K562 (cell line): ENCODE data around the gene GTF3C1. TPM values are rescaled to one million over a fixed set of nuclear protein-coding genes. Genes with fewer than 3 reads are reported as not detected.
"Not testable (repeated sequence)": the region's sequence is repeated elsewhere in the genome, so short reads cannot be mapped to it uniquely, and the experiment has no call there.

Experiments used
- ATAC-seq: fragments of 200-7000 bp; cut with Tn5 transposase; 3 replicates; pipeline ENCODE4 v1.9.1; 2020; ENCODE audit warnings: moderate library complexity
- BruUV-seq: library from RNA; stranded (reverse); fragments of 400-500 nt; replicated peaks from 2 replicates; lab custom pipeline; 2021; lab: Mats Ljungman, UMichigan
- CTCF ChIA-PET: fragments of 300-600 bp; formaldehyde crosslinking; extraction: SDS; loops from one replicate; lab custom pipeline; 2021; ENCODE audit warnings: low intra/inter-chr PET ratio; lab: Yijun Ruan, JAX
- POLR2A ChIA-PET: fragments of 300-600, 350-650 bp; sonication (Branson Sonifier 250); formaldehyde crosslinking; extraction: SDS; loops from one replicate; lab custom pipeline; 2021; ENCODE audit warnings: antibody characterized with exemption, inconsistent platforms; lab: Yijun Ruan, JAX
- DNase-seq, 4 experiments: peaks; one replicate each; pipeline versions ENCODE4 v3.0.0 to v3.0.0-alpha.2; 2011 to 2018; ENCODE audit warnings: low spot score in 3 of 4, mixed read lengths in 3 of 4; ENCODE audit errors: extremely low read depth in 1 of 4
- FAIRE-seq: peaks from 2 replicates; lab custom pipeline; 2011; peaks lifted over from hg19 to GRCh38; lab: Jason Lieb, UNC
- H2AFZ ChIP-seq: 2 replicates; pipeline ENCODE4 v1.6.0; 2011; ENCODE audit warnings: low read depth, low read length, control low read depth, inconsistent platforms
- H3K27ac ChIP-seq: fragments of 200-600 bp; 3 replicates; pipeline ENCODE4 v1.8.0; 2011; ENCODE audit warnings: low read depth, mild to moderate bottlenecking, control low read depth, inconsistent platforms, low read length, moderate library complexity, mixed read lengths; ENCODE audit errors: extremely low read depth
- H3K27me3 ChIP-seq, 2 experiments: fragments of 300-600 bp in 1 of 2; 2 replicates in 1 of 2; 3 replicates in 1 of 2; pipeline versions ENCODE4 v1.6.0 to v1.8.0; 2011; ENCODE audit warnings: inconsistent platforms in 2 of 2, low read length in 2 of 2, mild to moderate bottlenecking in 1 of 2, mixed read lengths in 1 of 2, moderate library complexity in 1 of 2; ENCODE audit not compliant: control insufficient read depth in 2 of 2, insufficient read depth in 2 of 2
- H3K36me3 ChIP-seq: fragments of 300-600 bp; 3 replicates; pipeline ENCODE4 v1.8.0; 2011; ENCODE audit warnings: mild to moderate bottlenecking, low read length, inconsistent platforms; ENCODE audit not compliant: control insufficient read depth, insufficient read depth
- H3K4me1 ChIP-seq, 2 experiments: fragments of 200-600 bp in 1 of 2; replicated peaks in 1 of 2; 2 replicates in 1 of 2; 3 replicates in 1 of 2; pipeline versions ENCODE4 v1.5.1 to v1.8.0; 2011; ENCODE audit warnings: inconsistent platforms in 2 of 2, low read length in 2 of 2, mild to moderate bottlenecking in 1 of 2, mixed read lengths in 1 of 2, moderate library complexity in 1 of 2; ENCODE audit not compliant: control insufficient read depth in 2 of 2, insufficient read depth in 2 of 2
- H3K4me2 ChIP-seq: 2 replicates; pipeline ENCODE4 v1.6.1; 2011; ENCODE audit warnings: low read length, control low read depth, inconsistent platforms, mixed read lengths; ENCODE audit not compliant: insufficient read depth
- H3K4me3 ChIP-seq: fragments of 200-600 bp; sonication (generic), shearing (Covaris generic); 2 replicates; pipeline ENCODE4 v1.5.1; 2016; ENCODE audit warnings: control low read depth, inconsistent platforms
- H3K79me2 ChIP-seq: fragments of 200-600 bp; 3 replicates; pipeline ENCODE4 v1.8.0; 2011; ENCODE audit warnings: low read length, inconsistent platforms; ENCODE audit not compliant: control insufficient read depth, insufficient read depth
- H3K9ac ChIP-seq, 2 experiments: 2 replicates each; pipeline versions ENCODE4 v1.6.0 to v1.6.1; 2011; ENCODE audit warnings: low read depth in 2 of 2, low read length in 2 of 2, control low read depth in 1 of 2, inconsistent platforms in 1 of 2, mild to moderate bottlenecking in 1 of 2, mixed read lengths in 1 of 2; ENCODE audit not compliant: insufficient read depth in 1 of 2
- H3K9me1 ChIP-seq: one replicate; pipeline ENCODE4 v1.6.0; 2011; ENCODE audit warnings: inconsistent platforms, mild to moderate bottlenecking, low read length, moderate library complexity; ENCODE audit not compliant: control insufficient read depth, insufficient read depth
- H3K9me3 ChIP-seq: replicated peaks from 2 replicates; pipeline ENCODE4 v1.5.1; 2011; ENCODE audit warnings: low read depth, low read length, inconsistent platforms; ENCODE audit not compliant: control insufficient read depth, insufficient read depth
- H4K20me1 ChIP-seq: replicated peaks from 2 replicates; pipeline ENCODE4 v1.6.1; 2011; ENCODE audit warnings: low read length, inconsistent platforms, mixed read lengths; ENCODE audit not compliant: control insufficient read depth, insufficient read depth
- C11orf30 ChIP-seq: fragments of 450-650 bp; IDR thresholded peaks from 2 replicates; pipeline ENCODE4 v1.6.1; 2016; ENCODE audit warnings: low read depth, mild to moderate bottlenecking
- DLX4 ChIP-seq: fragments of 250-450 bp; sonication (Bioruptor Pico); IDR thresholded peaks from 2 replicates; pipeline ENCODE4 v1.6.1; 2021; ENCODE audit warnings: mild to moderate bottlenecking
- HES1 ChIP-seq: fragments of 450-650 bp; IDR thresholded peaks from 2 replicates; pipeline ENCODE4 v1.6.1; 2016; ENCODE audit warnings: low read depth, mild to moderate bottlenecking, moderate library complexity
- NCOR1 ChIP-seq: fragments of 450-650 bp; IDR thresholded peaks from 2 replicates; pipeline ENCODE4 v1.6.1; 2016; ENCODE audit warnings: mild to moderate bottlenecking, moderate library complexity
- ZNF140 ChIP-seq: fragments of 250-450 bp; sonication (Bioruptor Pico); IDR thresholded peaks from 2 replicates; pipeline ENCODE4 v1.8.0; 2021; ENCODE audit warnings: moderate library complexity, mild to moderate bottlenecking, inconsistent platforms
- WGBS: fragments of 100-300 bp; shearing (Covaris generic); methylation state at CpG from one replicate; pipeline ENCODE4 v1.1.6; 2016; ENCODE audit warnings: low coverage, mixed read lengths; ENCODE audit not compliant: insufficient coverage; ENCODE audit errors: missing lambda C conversion rate; 5-methylcytosine and 5-hydroxymethylcytosine counted together
- in situ Hi-C: fragments of 300-500 bp; cut with MboI; formaldehyde crosslinking; loops from 4 replicates; pipeline ENCODE4 v1.15.0; 2018; ENCODE audit warnings: inconsistent platforms, mixed read lengths
- intact Hi-C: fragments of 100-400 bp; cut with micrococcal nuclease; formaldehyde crosslinking; loops from 2 replicates; pipeline ENCODE4 v1.14.2; 2022
- polyA plus RNA-seq, 8 experiments: library from polyadenylated mRNA; depleted of rRNA in 4 of 8; stranded (reverse) in 5 of 8; unstranded in 3 of 8; fragments of >200 nt; fragmentation: Nextera tagmentation in 2 of 8; fragmentation: Illumina TruSeq in 1 of 8; extraction: Ambion mirVana in 2 of 8; extraction: Trizol in 1 of 8; gene quantifications; 2 replicates each; pipeline versions ENCODE4 v1.2.1 to v1.2.3, GENCODE V29; 2011 to 2014; ENCODE audit warnings: inconsistent platforms in 1 of 8, missing spikeins in 1 of 8
- total RNA-seq, 7 experiments: library from RNA; depleted of rRNA in 6 of 7; stranded (reverse); fragments of >200 nt in 6 of 7; fragmentation: Illumina TruSeq in 2 of 7; extraction: Trizol in 2 of 7; gene quantifications; 2 replicates each; pipeline versions ENCODE4 v1.2.1 to v1.2.3, GENCODE V29; 2011 to 2021; ENCODE audit warnings: low replicate concordance in 1 of 7

GTF3C1 gene
- total and polyA plus RNA-seq, 9 of the 15 experiments (the other 6 are each of a cell fraction or from before 2014, with no cell fraction given), result 0.72 to 63.6 (median 30.9) TPM

- TF ChIP-seq C11orf30 (no peak), DLX4 (CRISPR knock-in tag) (no peak), NCOR1 (no peak)
Measured at GRCh38 chr16:27572711-27573110, 23.0 kb upstream of the GTF3C1 start (continued).

- WGBS, result 71% methylated on average over 7 of the region's 8 CpGs
- Histone ChIP-seq H3K36me3 (peaks cover 2% of the 10 kb centered on the region; the same call in 1 of the 3 replicates), H3K27me3 (no peaks in the 10 kb centered on the region), H4K20me1 (no peaks in the 10 kb centered on the region), H3K9me3 (no peaks in the 10 kb centered on the region), H3K79me2 (0 out of 3 replicates have a peak, but pooled peaks cover 2% of the 10 kb centered on the region), H3K9me1 (no peaks in the 10 kb centered on the region), H3K4me1 (peaks cover 4 to 5% of the 10 kb centered on the region in 2 experiments), H3K4me2 (no peak overlapping the region), H3K27ac (no peak overlapping the region), H3K4me3 (no peak overlapping the region), H2AFZ (no peak overlapping the region), H3K9ac (peak overlapping the region in 1 of 2 experiments; percentile 77; a peak in 2 of 4 replicates)
- no peak for TF ChIP-seq ZNF140 (CRISPR knock-in tag)
- no peak for TF ChIP-seq HES1
- intact Hi-C loops (no loop called here), in situ Hi-C loops (no loop called here)
- FAIRE-seq, result no peak
- ChIA-PET CTCF (no interaction called here), POLR2A (interaction anchor here (1.0 to 1.6 kb wide), 2 partner anchors 9 to 58 kb away, joined by 3 to 5 read pairs; no protein-coding TSS in a partner anchor)
- DNase-seq, result no peak
- BruUV-seq, result no TSS peak
- no peak for ATAC-seq
Measured at GRCh38 chr16:27571433-27572326, 22.0 kb upstream of the GTF3C1 start.

GRCh38 chr16:27570986-27571385, 21.3 kb upstream of the GTF3C1 start:
- FAIRE-seq, H3K9me3 ChIP-seq, H3K27me3 ChIP-seq, H3K4me3 ChIP-seq, BruUV-seq, intact Hi-C loops, H3K79me2 ChIP-seq, H3K4me2 ChIP-seq, H2AFZ ChIP-seq, DNase-seq, H3K27ac ChIP-seq, in situ Hi-C loops, CTCF ChIA-PET, H3K36me3 ChIP-seq, H4K20me1 ChIP-seq, ATAC-seq, H3K9ac ChIP-seq, H3K9me1 ChIP-seq: not testable (repeated sequence)
- H3K4me1 ChIP-seq, result peaks cover 11% of the 10 kb centered on the region in 2 experiments
- POLR2A ChIA-PET, result interaction anchor here (1.6 kb wide), 1 partner anchor 8 kb away, joined by 5 read pairs; no protein-coding TSS in a partner anchor
- WGBS, result 80% methylated on average over 8 of the region's 8 CpGs
